ENCODE results near the gene DYRK1A. TPM values are rescaled to one million over a fixed set of nuclear protein-coding genes. Genes with fewer than 3 reads are reported as not detected.

Gene DYRK1A
- total RNA-seq, 1 experiment from 2014 or later = 48.7 TPM

- Histone ChIP-seq H3K36me3 (ENCODE audit: low read depth, low read length) (peaks cover 34% of the 10 kb centered on the region), H3K4me1 (ENCODE audit: insufficient read depth, low read length) (no peaks in the 10 kb centered on the region), H3K4me3 (ENCODE audit: low read length) (no peak overlapping the region), H3K27ac (ENCODE audit: low read length) (no peak overlapping the region), H3K27me3 (ENCODE audit: low read length) (no peaks in the 10 kb centered on the region), H3K79me2 (ENCODE audit: low read length) (peaks cover 95% of the 10 kb centered on the region), H3K4me2 (ENCODE audit: low read length) (no peak overlapping the region), H3K9ac (ENCODE audit: low read length) (no peak overlapping the region), H2AFZ (ENCODE audit: low read length) (no peak overlapping the region), H3F3A (ENCODE audit: low read length, unreplicated experiment) (no peaks in the 10 kb centered on the region), H3K9me2 (replicated peaks; ENCODE audit: low read length) (no peaks in the 10 kb centered on the region), H3K9me3 (ENCODE audit: low read length) (no peaks in the 10 kb centered on the region), H4K20me1 (ENCODE audit: low read length) (peaks cover 17% of the 10 kb centered on the region; the same call in 1 of the 2 replicates)
- intact Hi-C loops (cut with micrococcal nuclease) = no loop called here
- no TSS peak for BruUV-seq (replicated peaks)
- TF ChIP-seq EZH2 (IDR thresholded peaks at IDR 0.05; ENCODE audit: low read length, unreplicated experiment) (no peak), CTCF (conservative IDR thresholded peaks at IDR 0.05; ENCODE audit: low read depth, low read length) (no peak), EZH2phosphoT487 (IDR thresholded peaks at IDR 0.05; ENCODE audit: borderline replicate concordance, low read length) (no peak)
- ChIA-PET POLR2A (ENCODE audit: unreplicated experiment) (no interaction called here), CTCF (no interaction called here)
- ATAC-seq (peak; percentile 35; the same call in 1 of the 2 replicates), DNase-seq (peak; percentile 21)
Measured at GRCh38 chr21:37427221-37427620, 60.6 kb downstream of the DYRK1A start.

- no peak overlapping the region for H3K27ac ChIP-seq (ENCODE audit: low read length)
- peaks cover 28% of the 10 kb centered on the region for H3K36me3 ChIP-seq (ENCODE audit: low read depth, low read length)
- no peak overlapping the region for H3K4me3 ChIP-seq (ENCODE audit: low read length)
- BruUV-seq (replicated peaks) = no TSS peak
- H2AFZ ChIP-seq (ENCODE audit: low read length) = no peak overlapping the region
- TF ChIP-seq EZH2 (IDR thresholded peaks at IDR 0.05; ENCODE audit: low read length, unreplicated experiment) (no peak), CTCF (conservative IDR thresholded peaks at IDR 0.05; ENCODE audit: low read depth, low read length) (no peak), EZH2phosphoT487 (IDR thresholded peaks at IDR 0.05; ENCODE audit: borderline replicate concordance, low read length) (no peak)
- ChIA-PET POLR2A (ENCODE audit: unreplicated experiment) (no interaction called here), CTCF (no interaction called here)
- no peaks in the 10 kb centered on the region for H3K4me1 ChIP-seq (ENCODE audit: insufficient read depth, low read length)
- DNase-seq (no peak), ATAC-seq (no peak)
- H3K9me2 ChIP-seq (replicated peaks; ENCODE audit: low read length) = no peaks in the 10 kb centered on the region
- intact Hi-C loops (cut with micrococcal nuclease) = no loop called here
- no peaks in the 10 kb centered on the region for H3K9me3 ChIP-seq (ENCODE audit: low read length)
- H3K79me2 ChIP-seq (ENCODE audit: low read length) = peaks cover 94% of the 10 kb centered on the region
- no peak overlapping the region for H3K9ac ChIP-seq (ENCODE audit: low read length)
- peaks cover 15% of the 10 kb centered on the region; the same call in 1 of the 2 replicates for H4K20me1 ChIP-seq (ENCODE audit: low read length)
- no peaks in the 10 kb centered on the region for H3F3A ChIP-seq (ENCODE audit: low read length, unreplicated experiment)
- no peak overlapping the region for H3K4me2 ChIP-seq (ENCODE audit: low read length)
- no peaks in the 10 kb centered on the region for H3K27me3 ChIP-seq (ENCODE audit: low read length)
Measured at GRCh38 chr21:37429356-37429755, 62.8 kb downstream of the DYRK1A start.

- Histone ChIP-seq H4K20me1 (ENCODE audit: low read length) (peaks cover 19% of the 10 kb centered on the region), H3K9ac (ENCODE audit: low read length) (no peak overlapping the region), H3K4me1 (ENCODE audit: insufficient read depth, low read length) (no peaks in the 10 kb centered on the region), H3K4me3 (ENCODE audit: low read length) (no peak overlapping the region), H3K4me2 (ENCODE audit: low read length) (no peak overlapping the region), H3K27me3 (ENCODE audit: low read length) (no peaks in the 10 kb centered on the region), H3K79me2 (ENCODE audit: low read length) (peaks cover 94% of the 10 kb centered on the region), H2AFZ (ENCODE audit: low read length) (no peak overlapping the region), H3K36me3 (ENCODE audit: low read depth, low read length) (peaks cover 23% of the 10 kb centered on the region), H3F3A (ENCODE audit: low read length, unreplicated experiment) (no peaks in the 10 kb centered on the region), H3K27ac (ENCODE audit: low read length) (no peak overlapping the region), H3K9me3 (ENCODE audit: low read length) (no peaks in the 10 kb centered on the region), H3K9me2 (replicated peaks; ENCODE audit: low read length) (no peaks in the 10 kb centered on the region)
- no TSS peak for BruUV-seq (replicated peaks)
- ChIA-PET CTCF (no interaction called here), POLR2A (ENCODE audit: unreplicated experiment) (no interaction called here)
- ATAC-seq (peak; percentile 67), DNase-seq (peak; percentile 24)
- intact Hi-C loops (cut with micrococcal nuclease) = no loop called here
- TF ChIP-seq CTCF (conservative IDR thresholded peaks at IDR 0.05; ENCODE audit: low read depth, low read length) = no peak
- TF ChIP-seq EZH2phosphoT487 (IDR thresholded peaks at IDR 0.05; ENCODE audit: borderline replicate concordance, low read length) = no peak
- TF ChIP-seq EZH2 (IDR thresholded peaks at IDR 0.05; ENCODE audit: low read length, unreplicated experiment) = no peak
Measured at GRCh38 chr21:37430184-37430821, 63.7 kb downstream of the DYRK1A start.
